A549 (cell line): ENCODE measurements around the gene KCNJ14. TPM values are rescaled to one million over a fixed set of nuclear protein-coding genes. Genes with fewer than 3 reads are reported as not detected.
A peak's percentile ranks its signal among the peaks of the same experiment; 100 is the strongest.

Experiments used
- ATAC-seq, 2 experiments: fragments of 200-7000 bp in 1 of 2; fragments of >200 bp in 1 of 2; cut with Nextera tagmentation in 1 of 2; cut with Tn5 transposase in 1 of 2; 3 replicates each; pipeline versions ENCODE4 v1.8.0 to v1.9.1; 2018 to 2020; ENCODE audit warnings: mild to moderate bottlenecking in 1 of 2, moderate library complexity in 1 of 2
- CTCF ChIA-PET: fragments of 300-600 bp; sonication (Branson Sonifier 250); formaldehyde crosslinking; extraction: SDS; loops from one replicate; lab custom pipeline; 2021; ENCODE audit warnings: antibody characterized with exemption, inconsistent platforms; lab: Yijun Ruan, JAX
- POLR2A ChIA-PET: fragments of 350-600 bp; formaldehyde crosslinking; extraction: SDS; loops from one replicate; lab custom pipeline; 2021; ENCODE audit warnings: antibody characterized with exemption, inconsistent platforms; lab: Yijun Ruan, JAX
- DNase-seq, 2 experiments: peaks; one replicate each; pipeline versions ENCODE4 v3.0.0 to v3.0.0-alpha.2; 2011 to 2016; ENCODE audit warnings: low read depth in 1 of 2, low spot score in 1 of 2
- FAIRE-seq: peaks from 2 replicates; lab custom pipeline; 2011; peaks lifted over from hg19 to GRCh38; lab: Jason Lieb, UNC
- H3K27ac ChIP-seq, 2 experiments: fragments of >200 bp; sonication (Bioruptor Twin); formaldehyde crosslinking; 3 replicates each; pipeline ENCODE4 v1.5.1; 2016 to 2017
- H3K4me1 ChIP-seq: fragments of >200 bp; sonication (Bioruptor Twin); formaldehyde crosslinking; 3 replicates; pipeline ENCODE4 v1.6.1; 2016
- H3K4me2 ChIP-seq: fragments of >200 bp; sonication (Bioruptor Twin); formaldehyde crosslinking; 3 replicates; pipeline ENCODE4 v1.6.1; 2016
- H3K4me3 ChIP-seq: fragments of >200 bp; sonication (Bioruptor Twin); formaldehyde crosslinking; 3 replicates; pipeline ENCODE4 v1.5.1; 2016
- H3K9me3 ChIP-seq: fragments of >200 bp; sonication (Bioruptor Twin); formaldehyde crosslinking; 3 replicates; pipeline ENCODE4 v1.6.1; 2016
- BHLHE40 ChIP-seq: IDR thresholded peaks from 2 replicates; pipeline ENCODE4 v1.6.1; 2012; ENCODE audit warnings: low read depth, low read length, inconsistent platforms
- CHD2 ChIP-seq: fragments of 150-350 bp; IDR thresholded peaks from 2 replicates; pipeline ENCODE4 v1.6.1; 2014; ENCODE audit warnings: low read length; ENCODE audit not compliant: partially characterized antibody
- EHMT2 ChIP-seq: fragments of 200-600 bp; sonication (generic); IDR thresholded peaks from 2 replicates; pipeline ENCODE4 v1.6.1; 2016; ENCODE audit warnings: antibody characterized with exemption, low read depth, mild to moderate bottlenecking, moderate library complexity
- ESRRA ChIP-seq: fragments of 150-350 bp; IDR thresholded peaks from 2 replicates; pipeline ENCODE4 v1.6.1; 2014; ENCODE audit warnings: mild to moderate bottlenecking, low read length, borderline replicate concordance
- FOXS1 ChIP-seq: fragments of 250-450 bp; sonication (Bioruptor Pico); IDR thresholded peaks from 2 replicates; pipeline ENCODE4 v1.5.0; 2020; ENCODE audit warnings: mild to moderate bottlenecking, moderate library complexity
- HDAC2 ChIP-seq: fragments of 200-600 bp; sonication (generic); IDR thresholded peaks from 2 replicates; pipeline ENCODE4 v1.6.1; 2016
- HEYL ChIP-seq: fragments of 250-450 bp; sonication (Bioruptor Pico); IDR thresholded peaks from 2 replicates; pipeline ENCODE4 v1.8.0; 2021; ENCODE audit warnings: mild to moderate bottlenecking, moderate library complexity
- HMGXB4 ChIP-seq: fragments of 250-450 bp; sonication (Bioruptor Pico); IDR thresholded peaks from 2 replicates; pipeline ENCODE4 v1.5.0; 2021; ENCODE audit warnings: mild to moderate bottlenecking, moderate library complexity, borderline replicate concordance
- JUNB ChIP-seq: fragments of >200 bp; sonication (Bioruptor Twin); formaldehyde crosslinking; IDR thresholded peaks from 2 replicates; pipeline ENCODE4 v1.6.1; 2016
- KDM1A ChIP-seq: fragments of 200-600 bp; sonication (generic); IDR thresholded peaks from 2 replicates; pipeline ENCODE4 v1.6.1; 2016; ENCODE audit warnings: low read depth, mild to moderate bottlenecking
- MAZ ChIP-seq: fragments of 150-350 bp; IDR thresholded peaks from 2 replicates; pipeline ENCODE4 v1.6.1; 2014; ENCODE audit warnings: antibody characterized with exemption, low read depth, low read length, borderline replicate concordance
- NFE2L2 ChIP-seq: fragments of 150-350 bp; conservative IDR thresholded peaks from 2 replicates; pipeline ENCODE4 v1.6.1; 2014; ENCODE audit warnings: low read length
- RAD21 ChIP-seq, 2 experiments: fragments of >200 bp in 1 of 2; sonication (Bioruptor Twin) in 1 of 2; formaldehyde crosslinking in 1 of 2; IDR thresholded peaks in 1 of 2; conservative IDR thresholded peaks in 1 of 2; 2 replicates in 1 of 2; 3 replicates in 1 of 2; pipeline ENCODE4 v1.6.1; 2012 to 2018; ENCODE audit warnings: inconsistent platforms in 1 of 2
- RARB ChIP-seq: fragments of 250-450 bp; sonication (Bioruptor Pico); IDR thresholded peaks from 2 replicates; pipeline ENCODE4 v1.8.0; 2021; ENCODE audit warnings: mild to moderate bottlenecking, moderate library complexity
- RNF2 ChIP-seq: fragments of 200-600 bp; sonication (generic); IDR thresholded peaks from 2 replicates; pipeline ENCODE4 v1.6.1; 2016; ENCODE audit warnings: low read depth, mild to moderate bottlenecking, antibody characterized with exemption, moderate library complexity, borderline replicate concordance
- SREBF2 ChIP-seq: fragments of 450-650 bp; IDR thresholded peaks from 2 replicates; pipeline ENCODE4 v1.6.1; 2014; ENCODE audit warnings: mild to moderate bottlenecking, moderate library complexity
- TP53 ChIP-seq: fragments of 250-450 bp; sonication (Bioruptor Pico); IDR thresholded peaks from 2 replicates; pipeline ENCODE4 v1.5.0; 2021; ENCODE audit warnings: mild to moderate bottlenecking, moderate library complexity
- ZC3H11A ChIP-seq: fragments of 450-650 bp; IDR thresholded peaks from 2 replicates; pipeline ENCODE4 v1.6.1; 2014; ENCODE audit warnings: antibody characterized with exemption, mild to moderate bottlenecking
- ZSCAN20 ChIP-seq: fragments of 250-450 bp; sonication (Bioruptor Pico); IDR thresholded peaks from 2 replicates; pipeline ENCODE4 v1.8.0; 2022; ENCODE audit warnings: mild to moderate bottlenecking, moderate library complexity
- WGBS: methylation state at CpG from one replicate; pipeline ENCODE4 v1.1.6; 2017; ENCODE audit errors: missing lambda C conversion rate; 5-methylcytosine and 5-hydroxymethylcytosine counted together
- polyA plus RNA-seq, 4 experiments: library from polyadenylated mRNA; depleted of rRNA in 3 of 4; stranded (reverse); fragments of >200 nt; fragmentation: RNase III in 1 of 4; extraction: RNeasy Plus Mini Kit Qiagen cat#74134 plus additional on column Dnase treatment in 1 of 4; gene quantifications; 2 replicates in 3 of 4; 3 replicates in 1 of 4; pipeline ENCODE4 v1.2.3, GENCODE V29; 2011 to 2017
- TF ChIP-seq, protein P1 (sequence below): fragments of >200 bp; sonication (Bioruptor Twin); formaldehyde crosslinking; IDR thresholded peaks from 2 replicates; pipeline ENCODE4 v1.6.1; 2016
- TF ChIP-seq, protein P2 (sequence below): fragments of 150-350 bp; IDR thresholded peaks from 2 replicates; pipeline ENCODE4 v1.6.1; 2014; ENCODE audit warnings: low read depth, mild to moderate bottlenecking, low read length

Gene KCNJ14
- polyA plus RNA-seq, 2 of the 4 experiments (the other 2 are of a cell fraction) = 1.3 to 1.9 TPM

DNA sequence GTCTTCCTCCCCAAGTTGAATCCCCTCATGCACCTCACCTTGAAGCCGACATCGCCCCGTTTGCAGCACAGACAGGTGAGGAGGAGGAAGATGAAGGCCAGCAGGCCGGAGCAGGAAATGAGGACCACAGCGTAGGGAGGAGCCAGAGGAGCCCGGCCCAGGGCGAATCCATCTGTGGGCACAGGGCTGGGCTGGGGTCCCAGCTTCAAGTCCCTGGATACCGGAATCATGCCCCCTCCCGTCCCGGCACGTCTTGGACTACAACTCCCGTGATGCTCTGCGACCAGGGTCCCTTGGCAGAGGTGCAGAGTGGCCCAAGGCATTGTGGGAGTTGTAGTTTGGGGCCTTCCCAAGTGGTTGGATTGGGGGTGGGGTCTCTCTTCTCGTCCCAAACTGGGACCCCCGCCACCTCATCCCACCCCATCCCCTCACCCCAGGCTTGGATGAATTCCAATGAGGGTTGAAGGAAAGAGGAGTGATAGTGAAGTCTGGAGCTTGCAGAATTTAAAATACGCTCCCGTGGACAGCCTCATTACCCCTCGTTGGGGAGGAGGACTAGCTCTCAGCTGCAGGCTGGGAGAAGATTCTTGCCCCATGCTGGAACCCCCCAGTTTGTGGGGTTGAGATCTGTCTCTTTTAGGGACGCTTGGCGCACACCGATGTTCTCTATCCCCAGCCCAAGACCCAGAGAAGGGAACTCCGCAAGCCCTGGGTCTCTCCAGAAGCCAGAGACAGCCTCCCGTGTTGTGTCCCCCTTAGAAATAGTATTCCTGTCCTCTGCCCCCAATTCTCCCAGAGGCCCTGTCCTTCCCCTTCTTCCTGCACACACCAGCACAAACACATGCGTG lies 55.3 kb downstream of the KCNJ14 start:
- Histone ChIP-seq H3K4me1 (peaks cover 29% of the 10 kb centered on the region), H3K9me3 (no peaks in the 10 kb centered on the region), H3K27ac (peak overlapping the region; percentile 56 to 92), H3K4me3 (peak overlapping the region; percentile 34), H3K4me2 (peak overlapping the region; percentile 86)
- DNase-seq (peak in 1 of 2 experiments; percentile 77), FAIRE-seq (no peak), ATAC-seq (peak; percentile 37 to 67; a peak in 5 of 6 replicates)
- TF ChIP-seq KDM1A (no peak), CHD2 (peak; percentile 42), SREBF2 (no peak), HEYL (CRISPR knock-in tag) (no peak), NFE2L2 (0 out of 2 replicates have a peak, but pooled peaks have one; percentile 12)
- TF ChIP-seq, protein P1, sequence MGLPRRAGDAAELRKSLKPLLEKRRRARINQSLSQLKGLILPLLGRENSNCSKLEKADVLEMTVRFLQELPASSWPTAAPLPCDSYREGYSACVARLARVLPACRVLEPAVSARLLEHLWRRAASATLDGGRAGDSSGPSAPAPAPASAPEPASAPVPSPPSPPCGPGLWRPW = no peak
- TF ChIP-seq, protein P2, sequence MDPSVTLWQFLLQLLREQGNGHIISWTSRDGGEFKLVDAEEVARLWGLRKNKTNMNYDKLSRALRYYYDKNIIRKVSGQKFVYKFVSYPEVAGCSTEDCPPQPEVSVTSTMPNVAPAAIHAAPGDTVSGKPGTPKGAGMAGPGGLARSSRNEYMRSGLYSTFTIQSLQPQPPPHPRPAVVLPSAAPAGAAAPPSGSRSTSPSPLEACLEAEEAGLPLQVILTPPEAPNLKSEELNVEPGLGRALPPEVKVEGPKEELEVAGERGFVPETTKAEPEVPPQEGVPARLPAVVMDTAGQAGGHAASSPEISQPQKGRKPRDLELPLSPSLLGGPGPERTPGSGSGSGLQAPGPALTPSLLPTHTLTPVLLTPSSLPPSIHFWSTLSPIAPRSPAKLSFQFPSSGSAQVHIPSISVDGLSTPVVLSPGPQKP = no peak
- ChIA-PET POLR2A (interaction anchor here (0.6 to 1.1 kb wide), 3 partner anchors 23 to 109 kb away, joined by 3 read pairs; partner anchors contain the start of gene SPHK2), CTCF (interaction anchor here (1.1 to 9.6 kb wide), 10 partner anchors 8 to 98 kb away, joined by 3 to 618 read pairs (median 18); partner anchors contain the start of gene SPACA4)
- WGBS = 32% methylated on average over 22 of the region's 24 CpGs

- H3K4me1 ChIP-seq = peaks cover 30% of the 10 kb centered on the region
- ChIA-PET POLR2A (interaction anchor here (1.0 to 1.1 kb wide), 2 partner anchors 24 to 108 kb away, joined by 3 read pairs; partner anchors contain the start of gene SPHK2), CTCF (interaction anchor here (1.3 to 10.2 kb wide), 6 partner anchors 21 to 97 kb away, joined by 5 to 618 read pairs (median 96); partner anchors contain the start of gene SPACA4)
- H3K4me3 ChIP-seq = peak overlapping the region; percentile 34
- H3K4me2 ChIP-seq = peak overlapping the region; percentile 86
- no peak for TF ChIP-seq ESRRA
- no peak for TF ChIP-seq MAZ
- TF ChIP-seq HDAC2 = no peak
- no peak for TF ChIP-seq JUNB
- TF ChIP-seq ZC3H11A = no peak
- TF ChIP-seq EHMT2 = no peak
- no peak for TF ChIP-seq CHD2
- no peak for TF ChIP-seq RNF2
- TF ChIP-seq RAD21 (conservative IDR thresholded peaks at IDR 0.05 in 1 of 2, IDR thresholded peaks at IDR 0.05 in 1 of 2) = no peak
- no peak for TF ChIP-seq ZSCAN20 (CRISPR knock-in tag)
- no peak for TF ChIP-seq HMGXB4 (CRISPR knock-in tag)
- no peak for TF ChIP-seq RARB (CRISPR knock-in tag)
- no peak for TF ChIP-seq TP53 (CRISPR knock-in tag)
- TF ChIP-seq FOXS1 (CRISPR knock-in tag) = no peak
- TF ChIP-seq, protein P2 = no peak
- no peak for TF ChIP-seq BHLHE40
- no peak for DNase-seq
- ATAC-seq = peak; percentile 1 to 16; a peak in 3 of 6 replicates
- no peak for FAIRE-seq
- peak overlapping the region; percentile 56 to 92 for H3K27ac ChIP-seq
- WGBS = 43% methylated on average over 10 of the region's 32 CpGs
- no peaks in the 10 kb centered on the region for H3K9me3 ChIP-seq
Observed at GRCh38 chr19:48511321-48511731, 56.0 kb downstream of the KCNJ14 start.
